Prostate gland (tissue), 2 donors: Measurements from ENCODE around the gene SLC8A2.

Experiments used
- CTCF ChIP-seq, 4 experiments: fragments of 200-600 bp in 2 of 4; fragments of 450-650 bp in 2 of 4; sonication (generic) in 2 of 4; IDR thresholded peaks; 1 replicate in 3 of 4; 2 replicates in 1 of 4; pipeline ENCODE4 v1.5.1; 2016 to 2019; ENCODE audit warnings: antibody characterized with exemption in 4 of 4, mild to moderate bottlenecking in 2 of 4, moderate library complexity in 2 of 4
- POLR2A ChIP-seq: fragments of 450-650 bp; IDR thresholded peaks from one replicate; pipeline ENCODE4 v1.6.1; 2016; ENCODE audit warnings: antibody characterized with exemption, mild to moderate bottlenecking
- POLR2AphosphoS5 ChIP-seq: sonication (generic); formaldehyde crosslinking; IDR thresholded peaks from one replicate; pipeline ENCODE4 v1.6.1; 2017; ENCODE audit warnings: antibody characterized with exemption

- TF ChIP-seq CTCF (IDR thresholded peaks at IDR 0.05) = no peak
- TF ChIP-seq POLR2A = no peak
- no peak for TF ChIP-seq POLR2AphosphoS5
Observed at GRCh38 chr19:47520343-47520806, 48.7 kb upstream of the SLC8A2 start.
